Upper lobe of right lung (tissue), 1 donor: ENCODE results near the gene CHP2. TPM values are rescaled to one million over a fixed set of nuclear protein-coding genes. Genes with fewer than 3 reads are reported as not detected.

Source experiments
- ATAC-seq: fragments of 200-7000 bp; cut with Tn5 transposase; one replicate; pipeline ENCODE4 v1.9.1; 2020; ENCODE audit warnings: mild to moderate bottlenecking, moderate library complexity
- DNase-seq: peaks from one replicate; pipeline ENCODE4 v3.0.0-alpha.2; 2020
- H3K27ac ChIP-seq: fragments of 200-600 bp; one replicate; pipeline ENCODE4 v1.8.0; 2022
- H3K27me3 ChIP-seq: fragments of 200-600 bp; one replicate; pipeline ENCODE4 v1.8.0; 2022; ENCODE audit warnings: mild to moderate bottlenecking
- H3K36me3 ChIP-seq: fragments of 200-600 bp; one replicate; pipeline ENCODE4 v1.8.0; 2022
- H3K4me1 ChIP-seq: fragments of 200-600 bp; one replicate; pipeline ENCODE4 v1.8.0; 2022
- H3K4me3 ChIP-seq: fragments of 200-600 bp; one replicate; pipeline ENCODE4 v1.8.0; 2022; ENCODE audit warnings: mild to moderate bottlenecking
- H3K9me3 ChIP-seq: fragments of 200-600 bp; one replicate; pipeline ENCODE4 v1.8.0; 2022
- intact Hi-C: fragments of 100-400 bp; cut with DNase I; formaldehyde crosslinking; loops from one replicate; pipeline ENCODE4 v1.11.0; 2022
- total RNA-seq: library from RNA; stranded (reverse); fragmentation: NEBNext Ultra II Directional; extraction: Animal tissue kit (Norgen Biotek cat#: 25700); gene quantifications from one replicate; pipeline ENCODE4 v1.2.1, GENCODE V29; 2021
- TF ChIP-seq, protein P1 (sequence below): fragments of 200-600 bp; IDR thresholded peaks from one replicate; pipeline ENCODE4 v1.8.0; 2022; ENCODE audit warnings: antibody characterized with exemption
- donor health status: DM: no; HTN: yes; CAD: no; lungs with severe emphysema.

CHP2 gene
- total RNA-seq, 1 donor from 2014 or later, result not detected

DNA sequence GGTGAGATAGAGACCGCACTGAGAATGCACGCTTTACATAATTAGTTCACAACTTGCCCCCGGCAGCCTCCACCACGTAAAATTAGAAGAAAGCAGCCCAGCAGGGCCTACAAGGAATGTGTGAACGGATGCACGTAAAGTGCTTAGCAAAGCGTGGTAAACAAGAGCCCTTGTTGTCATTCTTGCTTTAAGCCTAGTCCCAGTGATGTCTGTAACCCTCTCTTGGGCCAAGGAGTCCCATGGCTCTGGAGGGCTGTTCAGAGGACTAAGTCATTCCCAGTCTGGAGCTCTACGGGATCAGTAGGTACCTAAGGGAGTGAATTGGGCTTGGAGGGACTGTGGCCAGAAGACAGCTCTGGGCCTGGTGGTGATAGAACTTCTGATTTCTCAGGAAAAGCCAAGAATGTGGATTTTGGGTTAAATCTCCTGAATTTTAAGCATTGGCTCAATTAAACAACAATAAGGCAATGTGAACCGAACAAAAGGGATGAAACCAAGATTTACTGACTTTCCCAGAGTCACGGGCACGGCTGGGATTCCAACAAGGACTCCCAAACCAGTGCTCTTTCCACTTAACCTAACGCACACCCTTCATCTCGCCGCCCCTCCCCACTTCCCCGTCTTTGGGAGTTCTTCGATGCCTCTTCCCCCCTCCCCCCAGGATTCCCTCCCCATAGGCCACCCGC, 775 bp upstream of the CHP2 start:
- intact Hi-C loops, result no loop called here
- Histone ChIP-seq H3K4me3 (no peak overlapping the region), H3K4me1 (peaks cover 7% of the 10 kb centered on the region), H3K9me3 (no peaks in the 10 kb centered on the region), H3K36me3 (no peaks in the 10 kb centered on the region), H3K27ac (no peak overlapping the region), H3K27me3 (peaks cover 46% of the 10 kb centered on the region)
- ATAC-seq (no peak), DNase-seq (no peak)
- TF ChIP-seq, protein P1, sequence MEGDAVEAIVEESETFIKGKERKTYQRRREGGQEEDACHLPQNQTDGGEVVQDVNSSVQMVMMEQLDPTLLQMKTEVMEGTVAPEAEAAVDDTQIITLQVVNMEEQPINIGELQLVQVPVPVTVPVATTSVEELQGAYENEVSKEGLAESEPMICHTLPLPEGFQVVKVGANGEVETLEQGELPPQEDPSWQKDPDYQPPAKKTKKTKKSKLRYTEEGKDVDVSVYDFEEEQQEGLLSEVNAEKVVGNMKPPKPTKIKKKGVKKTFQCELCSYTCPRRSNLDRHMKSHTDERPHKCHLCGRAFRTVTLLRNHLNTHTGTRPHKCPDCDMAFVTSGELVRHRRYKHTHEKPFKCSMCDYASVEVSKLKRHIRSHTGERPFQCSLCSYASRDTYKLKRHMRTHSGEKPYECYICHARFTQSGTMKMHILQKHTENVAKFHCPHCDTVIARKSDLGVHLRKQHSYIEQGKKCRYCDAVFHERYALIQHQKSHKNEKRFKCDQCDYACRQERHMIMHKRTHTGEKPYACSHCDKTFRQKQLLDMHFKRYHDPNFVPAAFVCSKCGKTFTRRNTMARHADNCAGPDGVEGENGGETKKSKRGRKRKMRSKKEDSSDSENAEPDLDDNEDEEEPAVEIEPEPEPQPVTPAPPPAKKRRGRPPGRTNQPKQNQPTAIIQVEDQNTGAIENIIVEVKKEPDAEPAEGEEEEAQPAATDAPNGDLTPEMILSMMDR, result no peak

DNA sequence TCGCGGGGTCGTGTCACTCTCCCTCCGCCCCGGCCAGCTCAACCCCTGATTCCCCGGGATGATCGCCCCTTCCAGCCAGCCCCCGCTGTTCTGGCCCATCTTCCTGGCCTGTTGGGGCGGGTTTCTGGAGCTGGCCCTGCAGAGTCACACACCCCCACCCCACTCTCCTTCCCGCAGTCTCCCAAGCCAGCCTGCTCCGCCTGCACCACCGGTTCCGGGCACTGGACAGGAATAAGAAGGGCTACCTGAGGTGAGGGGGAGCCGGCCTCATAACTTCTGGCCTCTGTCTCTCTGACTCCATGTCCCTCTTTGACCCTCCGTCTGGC, 621 bp downstream of the CHP2 start:
- Histone ChIP-seq H3K4me1 (peaks cover 7% of the 10 kb centered on the region), H3K4me3 (no peak overlapping the region), H3K9me3 (no peaks in the 10 kb centered on the region), H3K27me3 (peaks cover 46% of the 10 kb centered on the region), H3K27ac (no peak overlapping the region), H3K36me3 (no peaks in the 10 kb centered on the region)
- TF ChIP-seq, protein P1, result no peak
- no peak for DNase-seq
- no peak for ATAC-seq
- intact Hi-C loops, result no loop called here

GRCh38 chr16:23757116-23757515, 2.3 kb downstream of the CHP2 start:
- Histone ChIP-seq H3K36me3 (no peaks in the 10 kb centered on the region), H3K4me3 (no peak overlapping the region), H3K4me1 (peaks cover 7% of the 10 kb centered on the region), H3K9me3 (no peaks in the 10 kb centered on the region), H3K27me3 (peaks cover 46% of the 10 kb centered on the region), H3K27ac (no peak overlapping the region)
- DNase-seq (no peak), ATAC-seq (no peak)
- TF ChIP-seq, protein P1, result no peak
- intact Hi-C loops, result no loop called here

DNA sequence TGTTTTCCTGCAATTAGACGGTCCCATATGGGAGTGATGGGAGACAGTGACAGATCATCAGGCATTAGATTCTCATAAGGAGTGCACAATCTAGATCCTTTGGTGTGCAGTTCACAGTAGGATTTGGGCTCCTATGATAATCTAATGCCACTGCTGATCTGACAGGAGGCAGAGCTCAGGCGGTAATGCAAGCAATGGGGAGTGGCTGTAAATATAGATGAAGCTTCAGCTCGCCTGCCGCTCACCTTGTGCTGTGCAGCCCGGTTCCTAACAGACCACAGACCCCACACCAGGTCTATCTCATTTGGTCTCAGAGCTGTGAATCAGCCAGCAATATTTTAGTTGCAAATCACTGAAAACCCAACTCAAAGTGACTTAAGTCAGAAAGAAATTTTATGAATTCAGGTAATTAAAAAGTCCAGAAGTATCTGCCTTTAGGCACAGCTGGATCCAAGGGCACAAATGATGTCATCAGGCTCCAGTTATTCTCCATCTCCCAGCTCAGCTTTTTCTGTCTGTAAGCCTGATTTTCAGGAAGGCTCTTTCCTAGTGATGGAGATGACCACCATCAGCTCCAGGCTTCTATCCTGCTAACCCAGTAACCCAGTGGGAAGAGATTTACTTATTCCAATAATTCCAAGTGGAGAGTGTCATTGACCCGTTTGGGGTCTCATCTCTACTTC, 3.3 kb downstream of the CHP2 start:
- no peak overlapping the region for H3K27ac ChIP-seq
- H3K36me3 ChIP-seq, result no peaks in the 10 kb centered on the region
- DNase-seq (no peak), ATAC-seq (no peak)
- H3K9me3 ChIP-seq, result no peaks in the 10 kb centered on the region
- TF ChIP-seq, protein P1, result no peak
- intact Hi-C loops, result no loop called here
- H3K4me3 ChIP-seq, result no peak overlapping the region
- peaks cover 48% of the 10 kb centered on the region for H3K27me3 ChIP-seq
- H3K4me1 ChIP-seq, result peaks cover 7% of the 10 kb centered on the region

- Histone ChIP-seq H3K9me3 (no peaks in the 10 kb centered on the region), H3K4me1 (no peaks in the 10 kb centered on the region), H3K27ac (no peak overlapping the region), H3K27me3 (peaks cover 3% of the 10 kb centered on the region), H3K4me3 (no peak overlapping the region), H3K36me3 (no peaks in the 10 kb centered on the region)
- intact Hi-C loops, result no loop called here
- DNase-seq (no peak), ATAC-seq (no peak)
- TF ChIP-seq, protein P1, result no peak
These were observed 11.1 kb downstream of the CHP2 start for GRCh38 chr16:23765933-23766332.
